RCC 7860 (cell line): ENCODE data around the gene CD33.

ENCODE experiments used
- DNase-seq: peaks from one replicate; pipeline ENCODE4 v3.0.0-alpha.2; 2015; ENCODE audit warnings: low spot score
- FAIRE-seq: peaks from 2 replicates; lab custom pipeline; 2012; peaks lifted over from hg19 to GRCh38; lab: Jason Lieb, UNC

CD33 gene

DNA sequence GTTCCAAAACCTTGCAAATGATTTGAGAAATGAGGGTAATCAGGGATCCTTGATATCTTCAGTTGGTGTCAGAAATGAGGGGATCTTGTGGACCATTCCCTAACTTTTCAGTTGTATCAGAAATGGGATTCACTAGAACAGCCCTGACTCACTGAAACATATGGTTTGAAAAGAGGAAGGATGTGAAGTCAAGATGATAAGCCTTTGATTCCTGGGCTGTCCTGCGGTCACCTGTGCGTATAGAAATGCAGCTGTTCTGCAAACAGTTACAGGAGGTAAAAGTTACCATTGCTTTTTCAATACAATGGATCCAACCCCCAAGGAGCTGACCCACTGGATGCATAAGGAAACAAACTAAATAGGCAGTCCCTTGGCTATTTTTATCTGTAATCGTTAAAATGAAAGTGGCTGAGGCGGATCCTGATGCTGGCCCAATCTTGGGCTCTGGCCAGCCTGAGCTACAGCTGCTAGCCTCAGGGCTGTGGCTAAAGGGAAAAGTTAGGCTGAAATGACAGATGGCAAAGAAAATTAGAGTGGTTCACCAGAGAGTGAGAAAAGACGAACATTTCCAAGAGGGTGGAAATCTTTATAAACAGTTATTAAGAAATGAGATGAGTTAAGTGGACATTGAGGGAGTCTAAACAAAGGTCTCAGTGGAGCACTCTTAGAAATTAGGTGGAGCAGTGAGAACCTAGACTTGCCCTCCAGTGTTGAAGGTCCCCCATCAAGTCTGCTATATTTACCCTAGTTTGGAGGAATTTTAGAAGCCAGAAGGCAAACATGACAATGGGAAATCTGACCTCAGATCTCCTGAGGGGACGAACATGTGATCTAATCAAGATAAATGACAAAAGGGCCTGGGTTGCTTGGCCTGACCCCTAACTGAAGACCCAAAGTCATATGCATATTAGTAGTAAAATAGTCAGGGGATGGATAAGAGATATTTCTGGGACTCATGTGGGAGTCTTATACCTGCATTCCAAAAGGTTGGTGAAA is 33.6 kb downstream of the CD33 start:
- no peak for FAIRE-seq
- no peak for DNase-seq

DNA sequence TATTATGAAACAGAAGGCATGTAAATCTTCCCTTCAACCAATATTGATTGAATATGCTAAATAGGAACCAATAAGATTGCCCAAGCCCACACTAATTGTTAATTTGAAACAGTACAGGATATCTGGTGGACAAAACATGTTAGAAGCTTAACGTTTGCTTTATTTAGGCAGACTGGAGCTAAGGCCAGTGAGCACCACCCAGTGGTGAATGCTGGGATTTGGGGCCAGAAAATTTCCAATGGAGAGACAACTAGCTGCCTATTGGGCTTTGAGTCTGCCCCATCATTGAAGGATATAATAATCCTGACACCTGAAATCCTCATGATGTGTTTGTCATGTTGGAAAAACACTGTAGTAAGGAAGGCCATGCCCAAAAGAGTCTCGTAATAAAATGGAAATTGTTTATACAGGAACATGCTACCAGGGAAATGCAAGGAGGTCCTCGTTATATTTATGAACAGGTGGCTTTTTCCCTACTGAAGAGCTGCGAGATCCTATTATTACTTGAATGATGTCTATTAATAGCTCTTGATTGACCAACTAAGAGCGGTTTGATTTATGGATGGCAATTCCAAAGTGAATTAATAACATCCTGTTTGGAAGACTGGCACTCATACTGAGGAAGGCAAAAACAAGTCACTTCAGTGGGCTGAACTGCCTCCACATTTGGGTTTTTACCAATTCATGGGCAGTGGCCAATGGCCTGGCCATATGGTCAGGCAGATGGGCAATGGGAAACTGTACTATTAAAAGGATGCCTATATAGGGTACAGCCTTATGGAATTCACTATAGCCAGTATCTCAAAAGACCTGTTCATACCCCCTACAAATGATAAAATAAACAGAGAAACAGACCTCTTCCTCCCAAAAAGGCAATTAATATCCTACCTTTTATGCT is 34.7 kb downstream of the CD33 start:
- FAIRE-seq (peak; percentile 50), DNase-seq (peak; percentile 29)

DNA sequence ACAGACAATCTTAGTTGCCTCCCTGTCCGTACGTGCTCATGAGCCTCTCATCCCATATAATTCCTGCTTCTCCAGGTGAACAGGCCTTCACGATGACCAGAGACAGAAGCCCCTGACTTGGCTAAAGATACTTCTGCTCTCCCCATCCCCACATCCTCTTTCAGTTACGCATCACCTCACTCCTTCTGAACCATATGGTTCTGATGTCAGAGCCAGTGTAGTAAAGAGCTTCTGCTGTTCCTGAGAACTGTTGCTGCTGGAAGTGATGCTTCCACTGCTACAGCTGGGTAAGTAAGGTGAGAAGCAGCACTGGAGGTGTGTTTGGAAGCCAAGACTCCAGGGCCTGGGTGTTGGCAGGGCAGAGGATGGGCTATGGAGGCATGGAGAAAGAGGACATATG is 38.9 kb downstream of the CD33 start:
- DNase-seq (no peak), FAIRE-seq (no peak)

DNA sequence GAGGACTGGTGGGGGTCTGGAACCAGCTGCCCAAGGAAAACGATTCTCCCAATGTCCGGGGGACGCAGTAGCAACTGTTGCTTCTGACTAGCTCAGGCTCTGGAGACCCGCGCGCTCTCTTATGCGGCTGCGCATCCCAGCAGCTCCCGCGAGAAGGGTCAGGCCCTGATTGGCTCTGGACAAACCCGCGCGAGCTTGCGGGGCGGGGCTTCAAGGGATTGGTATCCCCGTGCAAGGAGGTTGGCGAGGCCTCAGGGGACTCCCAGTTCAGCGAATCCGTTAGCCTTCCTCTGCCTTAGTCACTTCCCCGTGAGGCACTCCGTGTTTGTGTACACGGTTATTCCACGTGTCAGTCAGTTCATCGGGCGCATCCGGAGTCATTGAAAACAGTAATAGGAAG is 46.2 kb downstream of the CD33 start:
- FAIRE-seq = no peak
- DNase-seq = no peak

GRCh38 chr19:51272183-51272810 is 47.4 kb downstream of the CD33 start:
- peak; percentile 45 for DNase-seq

GRCh38 chr19:51274049-51274770 is 49.3 kb downstream of the CD33 start:
- peak; percentile 96 for FAIRE-seq
- DNase-seq = peak; percentile 87

More at GRCh38 chr19:51272183-51272810, 47.4 kb downstream of the CD33 start:
- peak; percentile 77 for FAIRE-seq

- FAIRE-seq (no peak), DNase-seq (no peak)
These were observed 52.2 kb downstream of the CD33 start for GRCh38 chr19:51277112-51277511.

- DNase-seq (no peak), FAIRE-seq (no peak)
These were observed 57.5 kb downstream of the CD33 start for GRCh38 chr19:51282335-51282734.

- no peak for DNase-seq
- no peak for FAIRE-seq
These were observed 60.8 kb downstream of the CD33 start for GRCh38 chr19:51285682-51286081.
